GM21515 (cell line): Measurements from ENCODE around the gene RRP7A.
"Not testable (repeated sequence)": the region's sequence is repeated elsewhere in the genome, so short reads cannot be mapped to it uniquely, and the experiment has no call there.

Source experiments
- ATAC-seq: cut with Tn5 transposase; IDR thresholded peaks from one replicate; pipeline ENCODE4 v1.9.1; 2021; ENCODE audit not compliant: unreplicated experiment

RRP7A gene

GRCh38 chr22:42499773-42500160 is 19.8 kb downstream of the RRP7A start:
- ATAC-seq, result not testable (repeated sequence)

DNA sequence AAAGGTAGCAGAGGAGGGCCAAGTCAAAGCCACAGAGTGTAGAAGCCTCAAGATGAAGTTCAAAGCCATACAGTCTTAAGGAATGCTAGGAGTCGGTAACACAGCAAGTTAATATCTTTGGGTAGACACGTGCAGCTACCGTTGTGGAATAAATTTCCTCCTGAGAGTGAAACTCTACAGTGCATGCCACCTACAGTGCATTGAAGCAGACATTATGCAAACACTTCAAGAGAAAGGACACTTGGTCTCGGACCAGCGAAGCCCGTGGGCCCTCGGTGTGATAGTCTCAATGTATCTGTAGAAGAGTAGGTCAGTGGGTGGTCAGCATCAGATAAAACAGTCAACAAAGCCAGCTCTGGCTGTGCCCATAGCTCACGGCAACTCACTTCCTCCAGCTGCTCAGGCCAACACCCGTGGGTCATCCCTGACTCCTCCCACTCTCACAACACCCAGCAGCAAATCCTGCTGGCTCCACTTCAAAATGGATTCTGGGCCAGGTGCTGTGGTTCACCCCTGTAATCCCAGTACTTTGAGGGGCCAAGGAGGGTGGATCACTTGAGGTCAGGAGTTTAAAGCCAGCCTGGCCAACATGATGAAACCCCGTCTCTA is 24.0 kb downstream of the RRP7A start:
- not testable (repeated sequence) for ATAC-seq

DNA sequence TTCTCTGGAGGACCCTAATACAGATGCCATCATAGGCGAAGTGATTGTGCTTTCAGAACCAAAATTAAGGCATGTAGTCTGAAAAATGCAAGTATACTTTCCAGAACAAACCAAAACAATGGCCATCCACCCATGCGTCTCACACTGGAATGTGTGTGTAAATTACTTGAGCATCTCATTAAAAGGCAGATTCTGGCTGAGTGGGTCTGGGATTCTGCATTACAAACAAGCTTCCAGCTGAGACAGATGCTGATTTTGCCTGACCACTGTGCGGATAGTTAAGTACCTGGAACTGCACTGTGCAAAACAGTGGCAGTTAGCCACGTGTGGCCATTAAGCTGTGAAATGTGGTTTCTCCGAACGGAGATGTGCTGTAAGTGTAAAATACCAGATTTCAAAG is 26.2 kb downstream of the RRP7A start:
- ATAC-seq, result no peak

DNA sequence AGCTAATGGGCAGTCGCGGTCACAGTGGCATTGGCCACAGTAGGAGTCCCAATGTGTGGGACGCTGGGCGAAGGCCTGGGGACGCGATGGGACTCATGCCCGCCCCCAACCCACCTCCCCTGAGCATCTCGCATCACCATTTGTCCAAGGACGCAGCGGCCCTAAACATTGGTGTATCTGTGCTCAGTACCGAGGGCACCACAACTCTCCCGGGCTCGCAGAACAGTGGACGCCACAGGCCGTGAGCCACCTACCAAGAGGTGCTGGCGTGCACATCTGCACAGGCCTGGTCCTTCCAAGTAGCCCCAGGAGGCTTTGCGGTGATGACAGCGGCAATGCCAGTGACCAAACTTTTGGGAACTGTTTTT is 27.3 kb downstream of the RRP7A start:
- no peak for ATAC-seq

GRCh38 chr22:42490243-42490832 is 29.3 kb downstream of the RRP7A start:
- ATAC-seq, result no peak

GRCh38 chr22:42489000-42489399 is 30.6 kb downstream of the RRP7A start:
- ATAC-seq, result no peak

DNA sequence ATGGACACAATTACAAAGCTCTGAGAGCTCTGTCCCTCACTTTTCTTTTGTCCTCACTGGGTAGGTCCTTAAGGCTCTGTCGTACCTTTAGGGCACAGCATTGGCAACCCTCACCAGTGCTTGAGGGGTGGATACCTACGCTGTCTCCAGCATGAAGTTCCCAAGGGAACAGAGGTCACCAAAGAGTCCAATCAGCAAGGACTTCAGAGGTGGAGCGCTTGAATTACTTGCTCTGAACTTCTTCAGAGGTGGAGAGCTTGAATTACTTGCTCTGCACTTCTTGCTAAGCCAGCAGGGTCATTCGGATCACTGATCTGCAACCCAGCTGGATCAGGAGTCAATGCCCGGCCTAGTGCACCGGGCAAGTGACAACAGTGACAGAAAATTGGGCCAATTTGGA is 35.1 kb downstream of the RRP7A start:
- ATAC-seq, result no peak

DNA sequence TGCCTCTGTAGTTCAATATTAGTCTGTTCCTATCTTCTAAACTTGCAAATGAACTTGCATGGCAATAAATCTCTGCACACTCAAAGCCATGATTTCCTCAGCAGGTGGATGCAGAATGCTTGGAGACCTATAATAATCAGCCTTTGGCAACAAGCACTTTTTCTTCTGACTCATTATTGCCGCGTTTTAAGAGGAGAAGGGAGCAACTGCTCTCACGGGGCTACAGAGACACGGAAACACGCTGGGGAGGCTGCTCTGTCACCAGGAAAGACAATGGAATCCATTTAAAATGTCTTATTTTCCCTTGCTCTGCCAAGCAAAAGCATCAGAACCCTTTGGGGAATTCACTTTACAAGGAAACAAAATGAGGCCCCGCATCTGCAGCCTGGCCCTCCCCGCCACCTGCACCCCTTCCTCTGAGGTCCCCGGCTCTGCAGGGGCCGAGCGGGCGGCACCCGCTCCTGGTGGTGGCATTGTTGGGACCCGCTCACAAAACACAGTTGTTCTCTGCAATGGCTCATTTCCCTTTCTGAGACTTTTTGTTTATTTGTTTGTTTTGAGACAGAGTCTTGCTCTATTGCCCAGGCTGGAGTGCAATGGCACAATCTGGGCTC is 35.9 kb downstream of the RRP7A start:
- ATAC-seq, result not testable (repeated sequence)

DNA sequence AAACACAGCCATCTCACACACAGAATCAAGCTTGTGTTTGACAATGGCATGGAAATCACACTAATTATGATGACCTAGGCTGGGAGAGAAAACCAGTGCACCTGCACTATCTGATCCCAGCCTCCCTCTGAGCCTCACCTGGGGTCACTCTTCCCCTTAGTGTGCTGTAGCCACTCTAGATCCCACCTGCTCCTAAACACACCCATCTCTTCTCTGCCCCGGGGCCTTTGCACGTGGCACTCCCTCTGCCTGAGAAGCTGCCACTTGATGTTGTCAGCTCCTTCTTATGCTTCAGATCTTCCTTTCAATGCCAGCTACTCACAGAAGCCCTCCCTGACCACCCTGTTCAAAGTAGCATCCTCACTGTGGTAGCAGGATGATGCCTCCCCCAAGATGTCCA is 44.5 kb downstream of the RRP7A start:
- ATAC-seq, result no peak

GRCh38 chr22:42473484-42474193 is 46.0 kb downstream of the RRP7A start:
- no peak for ATAC-seq

DNA sequence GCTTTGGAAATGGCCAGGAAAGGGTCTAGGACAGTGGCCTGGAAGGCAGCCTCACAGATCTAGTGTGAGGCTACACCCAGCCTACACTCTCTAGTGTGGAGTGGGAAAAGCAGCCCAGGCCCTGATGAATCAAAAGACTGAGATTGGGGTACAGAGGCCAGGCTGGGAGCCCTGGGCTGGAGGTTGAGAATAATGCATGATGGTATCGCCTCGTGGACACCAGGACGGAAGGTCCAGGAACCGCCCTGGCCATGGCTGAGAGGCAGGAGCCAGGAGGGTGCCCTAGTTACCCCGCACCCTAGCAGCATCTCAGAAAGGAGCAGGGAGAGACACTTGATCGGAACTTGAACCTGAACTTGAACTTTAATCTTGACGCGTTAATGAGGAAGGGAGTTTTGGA is 46.9 kb downstream of the RRP7A start:
- no peak for ATAC-seq

DNA sequence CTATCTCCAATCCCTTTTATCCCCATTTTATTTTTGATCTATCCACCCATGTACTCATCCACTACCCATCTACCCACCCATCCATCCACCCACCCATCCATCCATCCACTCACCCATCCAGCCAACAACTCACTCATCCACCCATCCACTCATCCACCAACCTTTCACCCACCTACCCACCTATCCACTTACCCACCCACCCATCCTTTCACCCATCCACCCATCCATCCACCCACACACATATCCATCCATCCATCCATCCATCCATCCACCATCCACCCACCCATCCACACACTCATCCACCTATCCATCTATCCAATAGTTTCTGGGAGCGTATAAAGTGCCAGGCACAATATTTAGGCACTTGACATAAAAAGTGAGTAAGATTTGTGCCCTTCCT is 48.2 kb downstream of the RRP7A start:
- ATAC-seq, result no peak

DNA sequence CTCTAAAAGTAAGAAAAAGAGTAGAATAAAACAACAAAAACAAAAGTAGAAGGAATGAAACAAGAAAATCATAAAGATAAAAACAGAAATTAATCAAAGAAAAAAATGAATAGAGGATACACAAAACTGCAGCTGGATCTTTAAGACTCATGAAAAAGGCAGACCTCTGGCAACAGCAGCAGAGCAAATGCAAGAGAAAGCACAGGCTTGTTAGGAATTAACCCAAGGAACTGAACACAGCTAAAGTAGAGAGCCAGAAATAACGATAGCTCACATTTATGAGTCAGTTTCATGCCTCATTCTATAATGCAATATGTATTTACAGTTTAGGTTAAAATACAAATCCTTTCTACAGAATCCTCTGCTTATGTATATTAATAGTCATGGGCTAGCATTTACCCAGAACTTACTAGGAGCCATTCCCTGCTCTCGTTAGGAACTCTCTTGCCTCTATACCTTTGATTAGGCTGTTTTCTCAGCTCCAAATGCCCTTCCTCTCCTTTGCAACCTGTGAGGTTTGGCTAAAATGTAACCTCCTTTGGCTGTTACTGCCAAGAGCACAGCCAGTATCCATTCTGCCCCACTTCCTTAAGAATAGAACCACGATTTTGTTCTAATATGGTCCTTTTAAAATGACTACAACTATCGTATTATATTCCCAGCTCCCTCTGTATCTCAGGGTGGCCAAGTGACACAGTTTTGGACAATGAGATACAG is 49.1 kb downstream of the RRP7A start:
- ATAC-seq, result no peak

DNA sequence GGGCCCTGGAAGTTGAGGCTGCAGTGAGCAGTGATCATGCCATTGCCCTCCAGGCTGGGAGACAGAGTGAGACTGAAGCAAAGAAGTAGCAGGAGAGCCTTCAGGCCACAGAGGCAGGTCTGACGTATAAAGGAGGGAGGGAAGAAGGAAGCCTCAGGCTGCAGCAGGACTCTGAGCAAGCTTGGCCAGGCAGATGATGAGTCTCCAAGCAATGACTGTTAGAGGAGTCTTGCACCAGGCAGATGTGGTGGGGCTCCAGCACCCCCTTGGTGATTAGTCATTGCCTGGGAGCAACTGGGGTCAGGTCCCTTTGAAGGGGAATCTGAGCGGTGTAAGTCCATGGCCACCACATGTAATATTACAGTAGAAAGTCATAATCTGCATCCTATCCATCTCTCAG is 50.8 kb downstream of the RRP7A start:
- no peak for ATAC-seq

- ATAC-seq, result no peak
Observed at GRCh38 chr22:42462016-42462415, 57.6 kb downstream of the RRP7A start.

DNA sequence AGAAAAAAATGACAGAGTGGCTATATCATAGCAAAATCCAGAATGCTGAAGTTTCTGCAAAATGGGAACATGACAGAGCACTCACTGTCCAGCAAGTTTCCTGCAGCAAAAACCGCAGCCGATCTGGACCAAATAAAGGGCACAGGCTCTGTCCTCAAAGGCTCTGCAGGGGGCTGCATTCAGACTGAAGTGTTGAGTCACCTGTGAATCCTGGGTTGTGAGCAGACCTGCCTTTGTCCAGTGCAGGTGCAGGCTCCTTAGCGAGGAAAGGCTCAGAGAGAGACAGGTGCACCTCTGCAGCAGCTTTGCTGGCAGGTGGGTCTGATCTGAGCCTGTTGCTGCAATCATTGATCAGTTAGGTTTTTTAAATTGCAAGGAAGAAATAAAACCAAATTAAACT is 58.1 kb downstream of the RRP7A start:
- no peak for ATAC-seq
